GM21723 (cell line): ENCODE data around the gene SCAMP2.
"Not testable (repeated sequence)": the region's sequence is repeated elsewhere in the genome, so short reads cannot be mapped to it uniquely, and the experiment has no call there.

Source experiments
- ATAC-seq: cut with Tn5 transposase; IDR thresholded peaks from one replicate; pipeline ENCODE4 v1.9.1; 2021; ENCODE audit warnings: mild to moderate bottlenecking, moderate library complexity; ENCODE audit not compliant: unreplicated experiment

The SCAMP2 gene

GRCh38 chr15:74873036-74873755, at the start of gene SCAMP2:
Gene SCAMP2 (minus strand): TSS chr15:74873365. CDS start chr15:74873255, 110 bp downstream.
- peak; percentile 78 for ATAC-seq

- no peak for ATAC-seq
Measured at GRCh38 chr15:74920456-74920855, 47.3 kb upstream of the SCAMP2 start.

- no peak for ATAC-seq
Measured at GRCh38 chr15:74917676-74918075, 44.5 kb upstream of the SCAMP2 start.

- not testable (repeated sequence) for ATAC-seq
Measured at GRCh38 chr15:74913799-74914198, 40.6 kb upstream of the SCAMP2 start.

- ATAC-seq: no peak
Measured at GRCh38 chr15:74913041-74913440, 39.9 kb upstream of the SCAMP2 start.

- no peak for ATAC-seq
Measured at GRCh38 chr15:74908635-74909034, 35.5 kb upstream of the SCAMP2 start.

- ATAC-seq: no peak
Measured at GRCh38 chr15:74907163-74907870, 34.2 kb upstream of the SCAMP2 start.

- ATAC-seq: peak; percentile 79
Measured at GRCh38 chr15:74906450-74907162, 33.4 kb upstream of the SCAMP2 start, which contains the start of gene FAM219B. Gene FAM219B (minus strand): TSS chr15:74906851. CDS start chr15:74906800, 51 bp downstream.

GRCh38 chr15:74906067-74906449, 32.9 kb upstream of the SCAMP2 start:
- ATAC-seq: peak; percentile 39

GRCh38 chr15:74904190-74904805, 31.1 kb upstream of the SCAMP2 start:
- no peak for ATAC-seq

- no peak for ATAC-seq
Measured at GRCh38 chr15:74903676-74904075, 30.5 kb upstream of the SCAMP2 start.

- no peak for ATAC-seq
Measured at GRCh38 chr15:74902295-74903075, 29.3 kb upstream of the SCAMP2 start.

GRCh38 chr15:74901612-74902063, 28.5 kb upstream of the SCAMP2 start:
- no peak for ATAC-seq

- no peak for ATAC-seq
Measured at GRCh38 chr15:74897300-74897701, 24.1 kb upstream of the SCAMP2 start.

GRCh38 chr15:74896316-74896715, 23.2 kb upstream of the SCAMP2 start:
- ATAC-seq: no peak

- no peak for ATAC-seq
Measured at GRCh38 chr15:74895830-74896229, 22.7 kb upstream of the SCAMP2 start.

- ATAC-seq: not testable (repeated sequence)
Measured at GRCh38 chr15:74894383-74894782, 21.2 kb upstream of the SCAMP2 start.

- no peak for ATAC-seq
Measured at GRCh38 chr15:74893627-74894026, 20.5 kb upstream of the SCAMP2 start.

GRCh38 chr15:74892931-74893330, 19.8 kb upstream of the SCAMP2 start:
- ATAC-seq: no peak

- ATAC-seq: no peak
Measured at GRCh38 chr15:74892313-74892712, 19.1 kb upstream of the SCAMP2 start.
